GM21786 (cell line): ENCODE measurements around the gene HSPA5.
A peak's percentile ranks its signal among the peaks of the same experiment; 100 is the strongest.
"Not testable (repeated sequence)": the region's sequence is repeated elsewhere in the genome, so short reads cannot be mapped to it uniquely, and the experiment has no call there.

ENCODE experiments used
- ATAC-seq: cut with Tn5 transposase; IDR thresholded peaks from one replicate; pipeline ENCODE4 v1.9.1; 2021; ENCODE audit not compliant: unreplicated experiment

Gene HSPA5

GRCh38 chr9:125194466-125194865 is 46.7 kb downstream of the HSPA5 start:
- not testable (repeated sequence) for ATAC-seq

GRCh38 chr9:125190361-125190801 is 50.8 kb downstream of the HSPA5 start:
- no peak for ATAC-seq

- ATAC-seq = peak; percentile 98
These were observed 51.5 kb downstream of the HSPA5 start, which contains the start of gene PPP6C for GRCh38 chr9:125189361-125190289. PPP6C (minus strand) TSS chr9:125189803; CDS start chr9:125189718, 85 bp downstream.

- no peak for ATAC-seq
These were observed 52.2 kb downstream of the HSPA5 start for GRCh38 chr9:125189011-125189360.
